H7 (cell line): ENCODE measurements around the gene SCART1. TPM values are rescaled to one million over a fixed set of nuclear protein-coding genes. Genes with fewer than 3 reads are reported as not detected.
"Not testable (repeated sequence)": the region's sequence is repeated elsewhere in the genome, so short reads cannot be mapped to it uniquely, and the experiment has no call there.

Source experiments
- DNase-seq: peaks from one replicate; pipeline ENCODE4 v3.0.0; 2012
- H3K27me3 ChIP-seq: 2 replicates; pipeline ENCODE4 v1.6.0; 2011; ENCODE audit warnings: mild to moderate bottlenecking, low read length; ENCODE audit not compliant: control insufficient read depth, insufficient read depth
- H3K36me3 ChIP-seq: replicated peaks from 2 replicates; pipeline ENCODE4 v1.5.1; 2011; ENCODE audit warnings: low read length; ENCODE audit not compliant: control insufficient read depth, insufficient read depth
- H3K4me3 ChIP-seq: 2 replicates; pipeline ENCODE4 v1.5.1; 2011; ENCODE audit warnings: low read depth, mild to moderate bottlenecking, control low read depth, low read length, moderate library complexity; ENCODE audit not compliant: insufficient read depth
- total RNA-seq: library from RNA; depleted of rRNA; stranded (reverse); fragments of >200 nt; shearing (Covaris generic); gene quantifications from 2 replicates; pipeline ENCODE4 v1.2.3, GENCODE V29; 2014

SCART1 gene
- total RNA-seq, 1 experiment from 2014 or later, result 0.03 TPM

DNA sequence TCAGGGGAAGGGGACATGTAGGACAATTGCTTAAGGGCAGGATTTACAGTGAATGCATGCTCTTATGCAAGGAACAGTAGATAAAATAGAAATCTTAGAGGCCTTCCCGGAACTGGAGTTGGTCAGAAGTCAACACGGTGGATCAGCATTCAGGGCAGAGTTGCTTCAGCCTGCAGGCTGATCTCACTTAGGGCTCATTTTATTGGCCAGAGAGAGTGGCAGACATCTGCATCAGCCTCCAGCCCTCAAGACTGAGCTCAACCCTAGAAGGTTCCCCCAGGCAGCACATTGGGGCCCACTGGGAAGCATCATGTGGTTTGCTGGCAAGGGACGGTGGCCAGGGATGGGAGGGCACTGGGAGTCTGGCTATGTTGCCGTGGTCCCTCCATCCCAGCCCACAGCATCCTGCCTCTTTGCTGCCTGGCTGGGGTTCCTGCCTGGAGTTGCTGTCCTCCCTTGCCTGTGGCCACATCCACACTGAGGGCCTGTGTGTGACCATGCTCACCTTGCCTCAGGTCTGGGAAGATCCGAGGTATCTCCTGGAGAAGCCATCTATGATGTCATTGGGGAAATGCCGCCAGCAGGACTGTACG, 13.0 kb downstream of the SCART1 start:
- no peaks in the 10 kb centered on the region for H3K27me3 ChIP-seq
- DNase-seq, result peak; percentile 16
- H3K36me3 ChIP-seq, result no peaks in the 10 kb centered on the region
- H3K4me3 ChIP-seq, result no peak overlapping the region

DNA sequence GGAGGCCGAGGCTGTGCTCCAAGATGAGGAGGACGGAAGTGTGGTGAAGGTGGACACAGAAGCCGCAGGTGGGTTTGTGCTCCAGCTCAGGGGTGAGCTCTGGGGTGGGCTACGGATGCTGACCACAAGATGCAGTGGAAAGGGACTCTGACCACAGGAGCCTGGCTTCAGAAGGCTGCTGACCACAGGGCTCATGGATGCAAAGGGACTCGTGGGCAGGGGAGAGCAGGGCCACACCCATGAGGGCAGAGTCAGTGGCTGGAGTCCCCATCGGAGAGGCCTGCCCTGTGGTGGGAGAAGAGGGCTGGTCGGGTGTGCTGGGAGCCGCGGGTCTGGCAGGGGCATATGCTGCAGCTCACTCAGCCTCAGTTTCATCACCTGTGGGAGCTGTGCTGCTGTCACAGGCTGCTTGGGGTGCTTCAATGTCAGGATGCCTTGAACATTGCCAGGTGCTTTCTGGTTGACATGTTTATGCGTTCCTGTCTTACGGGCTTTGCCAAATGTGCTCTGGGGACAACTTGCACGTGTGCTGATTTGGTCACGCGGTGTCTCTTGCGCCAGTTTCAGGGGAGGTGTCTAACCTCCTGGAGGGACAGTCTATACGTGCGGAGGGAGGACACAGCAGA, 13.7 kb downstream of the SCART1 start:
- peak; percentile 26 for DNase-seq

DNA sequence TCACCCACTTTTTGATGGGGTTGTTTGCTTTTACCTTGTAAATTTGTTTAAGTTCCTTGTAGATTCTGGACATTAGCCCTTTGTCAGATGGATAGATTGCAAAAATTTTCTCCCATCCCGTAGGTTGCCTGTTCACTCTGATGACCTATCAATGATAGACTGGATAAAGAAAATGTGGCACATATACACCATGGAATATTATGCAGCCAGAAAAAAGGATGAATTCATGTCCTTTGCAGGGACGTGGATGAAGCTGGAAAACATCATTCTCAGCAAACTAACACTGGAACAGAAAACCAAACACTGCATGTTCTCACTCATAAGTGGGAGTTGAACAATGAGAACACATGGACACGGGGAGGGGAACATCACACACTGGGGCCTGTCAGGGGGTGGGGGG, 15.5 kb downstream of the SCART1 start:
- not testable (repeated sequence) for H3K27me3 ChIP-seq, H3K4me3 ChIP-seq, DNase-seq

More for the DNA sequence above, 13.7 kb downstream of the SCART1 start:
- Histone ChIP-seq H3K27me3 (no peaks in the 10 kb centered on the region), H3K36me3 (no peaks in the 10 kb centered on the region), H3K4me3 (no peak overlapping the region)

GRCh38 chr10:133471300-133472109, 17.8 kb downstream of the SCART1 start:
- no peak for DNase-seq
- no peaks in the 10 kb centered on the region for H3K36me3 ChIP-seq

More for the DNA sequence above, 15.5 kb downstream of the SCART1 start:
- H3K36me3 ChIP-seq, result not testable (repeated sequence)

DNA sequence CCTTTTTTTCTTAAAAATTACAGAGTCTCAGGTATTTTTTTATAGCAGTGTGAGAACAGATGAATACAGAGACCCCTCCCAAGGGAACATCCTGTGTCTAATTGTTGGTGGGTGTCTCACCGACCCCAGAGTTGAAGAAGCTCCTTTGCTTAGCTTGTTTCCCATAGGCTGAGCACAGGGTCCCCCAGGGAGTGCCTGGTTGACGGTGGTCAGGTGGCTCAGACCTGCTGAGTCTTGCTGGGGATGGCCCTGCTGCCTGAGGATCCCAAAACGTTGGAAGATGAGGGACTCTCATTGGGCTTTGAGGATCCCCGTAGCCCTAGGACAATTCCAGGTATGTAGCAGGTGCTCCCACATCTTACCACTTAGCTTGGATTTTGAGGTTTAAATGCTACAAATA, 19.5 kb downstream of the SCART1 start:
- no peak for DNase-seq
- Histone ChIP-seq H3K27me3 (no peaks in the 10 kb centered on the region), H3K4me3 (no peak overlapping the region), H3K36me3 (no peaks in the 10 kb centered on the region)

More at GRCh38 chr10:133471300-133472109, 17.8 kb downstream of the SCART1 start:
- Histone ChIP-seq H3K27me3 (no peaks in the 10 kb centered on the region), H3K4me3 (no peak overlapping the region)

DNA sequence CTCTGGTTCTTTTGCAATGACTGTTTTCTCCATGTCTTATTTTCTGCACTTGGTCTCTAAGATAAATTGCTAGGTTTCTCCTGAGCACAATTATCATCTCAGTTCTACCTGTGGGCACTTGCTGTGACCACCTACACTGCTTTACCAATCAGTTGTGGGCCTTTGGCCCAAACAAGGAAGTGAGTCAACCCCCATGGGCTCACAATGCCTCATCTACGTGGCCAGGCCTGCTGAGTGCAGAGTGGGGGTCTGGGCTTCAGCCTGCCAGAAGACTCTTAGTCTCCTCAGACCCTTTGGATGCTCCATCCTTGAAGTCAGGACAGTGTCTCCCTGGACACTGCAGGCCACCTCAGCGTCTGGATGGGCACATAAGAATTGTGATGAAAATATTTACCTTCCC, 20.3 kb downstream of the SCART1 start:
- no peaks in the 10 kb centered on the region for H3K27me3 ChIP-seq
- no peaks in the 10 kb centered on the region for H3K36me3 ChIP-seq

GRCh38 chr10:133474665-133475424, 21.1 kb downstream of the SCART1 start:
- Histone ChIP-seq H3K4me3 (no peak overlapping the region), H3K36me3 (no peaks in the 10 kb centered on the region), H3K27me3 (no peaks in the 10 kb centered on the region)
- DNase-seq, result peak; percentile 17

More for the DNA sequence above, 20.3 kb downstream of the SCART1 start:
- no peak overlapping the region for H3K4me3 ChIP-seq
- peak; percentile 14 for DNase-seq

DNA sequence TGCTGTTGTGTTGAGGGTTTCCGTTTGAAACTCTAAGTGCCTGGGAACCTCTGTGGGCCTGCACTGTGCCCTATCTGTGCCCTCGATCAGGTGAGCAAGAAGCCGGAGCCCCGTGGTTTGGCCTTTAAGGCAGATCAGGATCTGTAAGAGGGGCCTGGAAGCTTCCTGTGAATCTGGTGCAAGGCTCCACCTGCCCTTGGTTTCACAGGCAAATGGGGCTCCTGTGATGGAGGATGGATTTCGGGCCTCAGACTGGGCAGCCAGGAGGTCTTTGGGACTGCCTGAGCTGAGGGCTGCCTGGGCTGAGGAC, 21.6 kb downstream of the SCART1 start:
- Histone ChIP-seq H3K36me3 (no peaks in the 10 kb centered on the region), H3K4me3 (no peak overlapping the region), H3K27me3 (no peaks in the 10 kb centered on the region)
- peak; percentile 18 for DNase-seq

DNA sequence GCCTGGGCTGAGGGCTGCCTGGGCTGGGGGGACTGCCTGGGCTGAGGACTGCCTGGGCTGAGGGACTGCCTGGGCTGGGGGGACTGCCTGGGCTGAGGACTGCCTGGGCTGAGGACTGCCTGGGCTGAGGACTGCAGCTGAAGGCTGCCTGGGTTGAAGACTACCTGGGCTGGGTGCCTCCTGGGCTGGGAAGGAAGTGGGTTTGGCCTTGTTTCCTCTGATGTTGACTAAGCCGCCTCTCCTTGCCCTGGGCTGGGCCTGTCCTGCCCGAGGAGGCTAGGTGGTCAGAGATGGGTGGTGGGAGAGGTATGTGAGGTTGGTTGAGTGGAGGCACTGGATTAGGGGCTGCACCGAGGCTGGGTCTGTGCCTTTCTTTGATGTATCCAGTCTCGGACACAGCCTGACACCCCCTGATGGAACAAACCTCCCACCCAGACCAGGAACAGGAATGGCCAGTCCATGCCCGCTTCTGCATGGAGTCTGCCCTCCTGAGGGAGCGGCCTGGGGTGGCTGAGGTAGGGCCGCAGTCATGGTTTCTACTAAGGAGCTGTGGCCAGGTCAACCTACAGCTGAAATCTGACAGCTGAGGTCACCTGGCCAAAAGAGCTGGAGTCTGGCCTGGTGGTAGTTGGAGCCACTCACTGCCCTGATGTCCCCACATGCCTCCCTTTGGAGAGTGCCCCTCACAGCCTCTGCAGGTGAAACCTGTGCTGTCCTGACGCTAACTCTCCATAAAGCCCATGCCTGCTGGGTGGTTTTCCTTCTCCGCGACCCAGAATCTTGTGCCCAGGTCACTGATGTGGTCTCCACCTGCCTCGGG, 22.3 kb downstream of the SCART1 start:
- peak; percentile 13 for DNase-seq
- Histone ChIP-seq H3K36me3 (no peaks in the 10 kb centered on the region), H3K4me3 (no peak overlapping the region), H3K27me3 (no peaks in the 10 kb centered on the region)

- H3K36me3 ChIP-seq, result no peaks in the 10 kb centered on the region
- H3K27me3 ChIP-seq, result no peaks in the 10 kb centered on the region
- DNase-seq, result peak; percentile 24
- no peak overlapping the region for H3K4me3 ChIP-seq
Observed at GRCh38 chr10:133476641-133476990, 22.9 kb downstream of the SCART1 start.

DNA sequence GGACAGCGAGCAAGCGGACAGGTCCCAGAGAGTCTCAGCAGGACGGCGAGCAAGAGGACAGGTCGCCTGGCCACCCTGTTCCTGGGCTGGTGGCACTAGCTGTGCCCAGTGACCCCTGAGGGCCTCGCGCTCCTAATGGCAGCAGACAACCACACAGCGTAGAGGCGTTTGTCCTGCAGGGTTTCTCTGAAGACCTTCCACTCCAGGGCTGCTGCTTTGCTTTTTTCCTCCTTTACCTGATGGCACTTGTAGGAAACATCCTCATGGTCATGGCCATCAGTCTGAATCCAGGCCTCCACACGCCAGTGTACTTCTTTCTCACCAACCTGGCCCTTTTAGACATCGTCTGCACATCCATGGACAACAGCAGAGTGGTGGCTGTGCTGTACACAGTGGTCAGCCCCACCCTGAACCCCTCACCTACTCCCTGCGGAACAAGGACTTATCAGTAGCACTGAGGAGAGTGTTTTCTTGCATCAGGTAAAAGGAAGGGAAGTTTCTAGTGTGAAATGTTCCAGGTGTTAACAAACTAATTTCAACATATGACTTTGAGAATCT, 27.4 kb downstream of the SCART1 start:
- Histone ChIP-seq H3K36me3 (no peaks in the 10 kb centered on the region), H3K27me3 (no peaks in the 10 kb centered on the region), H3K4me3 (no peak overlapping the region)
- DNase-seq, result peak; percentile 13

DNA sequence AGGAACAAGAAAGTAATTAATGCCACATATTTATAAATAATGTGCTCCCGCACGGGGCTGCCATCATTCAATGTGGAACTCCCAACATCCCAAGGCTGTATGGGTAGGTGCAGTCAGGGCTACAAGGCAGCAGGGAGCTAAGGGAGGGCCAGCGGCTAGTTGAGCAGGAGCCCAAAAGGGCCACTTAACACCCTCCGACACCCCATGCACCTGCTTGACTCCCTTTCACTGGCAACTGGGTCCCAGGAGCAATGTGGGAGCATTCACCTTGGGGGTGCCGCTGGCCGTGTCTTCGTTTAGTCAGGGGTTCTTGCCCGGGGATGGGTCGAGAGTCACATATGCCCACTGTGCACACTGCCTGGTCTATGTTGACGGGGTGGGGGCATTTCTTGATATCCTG, 27.9 kb downstream of the SCART1 start:
- peak; percentile 11 for DNase-seq
- no peaks in the 10 kb centered on the region for H3K36me3 ChIP-seq
- no peak overlapping the region for H3K4me3 ChIP-seq
- no peaks in the 10 kb centered on the region for H3K27me3 ChIP-seq

DNA sequence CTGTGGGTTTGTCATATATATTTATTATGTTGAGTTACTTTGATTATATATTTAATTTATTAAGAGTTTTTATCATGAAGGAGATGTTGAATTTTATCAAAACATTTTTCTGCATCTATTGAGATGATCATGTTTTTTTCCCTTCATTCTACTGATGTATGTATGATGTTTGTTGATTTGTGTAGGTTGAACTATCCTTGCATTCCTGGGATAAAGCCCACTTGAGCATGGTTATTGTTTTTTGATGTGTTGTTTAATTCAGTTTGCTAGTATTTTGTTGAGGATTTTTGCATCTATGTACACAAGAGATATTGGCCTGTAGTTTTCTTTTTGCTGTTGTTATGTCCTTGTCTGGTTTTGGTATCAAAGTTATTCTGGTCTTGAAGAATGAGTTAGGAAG, 31.1 kb downstream of the SCART1 start:
- no peaks in the 10 kb centered on the region for H3K36me3 ChIP-seq
- H3K27me3 ChIP-seq, result no peaks in the 10 kb centered on the region
- no peak overlapping the region for H3K4me3 ChIP-seq
- no peak for DNase-seq

DNA sequence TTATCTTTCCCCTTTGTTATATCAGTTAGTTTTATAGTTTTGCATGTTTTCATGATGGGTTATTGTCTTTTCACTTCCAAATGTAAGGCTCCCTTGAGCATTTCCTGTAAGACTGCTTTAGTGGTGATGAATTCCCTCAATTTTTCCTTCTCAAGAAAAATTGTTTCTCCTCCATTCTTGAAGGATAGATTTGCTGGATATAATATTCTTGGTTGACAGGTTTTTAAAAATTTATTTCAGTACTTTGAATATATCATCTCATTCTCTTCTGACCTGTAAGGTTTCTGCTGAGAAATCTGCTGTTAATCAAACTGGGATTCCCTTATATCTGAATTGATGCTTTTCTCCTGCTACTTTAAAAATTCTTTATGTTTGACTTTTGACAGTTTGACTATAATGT, 33.3 kb downstream of the SCART1 start:
- no peak for DNase-seq
- no peaks in the 10 kb centered on the region for H3K36me3 ChIP-seq
- H3K4me3 ChIP-seq, result no peak overlapping the region
- no peaks in the 10 kb centered on the region for H3K27me3 ChIP-seq
